ENCODE results near the gene GNA12.
"Not testable (repeated sequence)": the region's sequence is repeated elsewhere in the genome, so short reads cannot be mapped to it uniquely, and the experiment has no call there.

Gene GNA12

GRCh38 chr7:2687881-2688318 lies 156.2 kb downstream of the GNA12 start, which contains the start of gene AMZ1:
Gene AMZ1, plus strand, starts transcription at chr7:2688202. Its CDS starts 12,250 bp downstream, at chr7:2700452.
- no peak for DNase-seq

- DNase-seq: no peak
Measured at GRCh38 chr7:2687338-2687869, 156.7 kb downstream of the GNA12 start.

DNA sequence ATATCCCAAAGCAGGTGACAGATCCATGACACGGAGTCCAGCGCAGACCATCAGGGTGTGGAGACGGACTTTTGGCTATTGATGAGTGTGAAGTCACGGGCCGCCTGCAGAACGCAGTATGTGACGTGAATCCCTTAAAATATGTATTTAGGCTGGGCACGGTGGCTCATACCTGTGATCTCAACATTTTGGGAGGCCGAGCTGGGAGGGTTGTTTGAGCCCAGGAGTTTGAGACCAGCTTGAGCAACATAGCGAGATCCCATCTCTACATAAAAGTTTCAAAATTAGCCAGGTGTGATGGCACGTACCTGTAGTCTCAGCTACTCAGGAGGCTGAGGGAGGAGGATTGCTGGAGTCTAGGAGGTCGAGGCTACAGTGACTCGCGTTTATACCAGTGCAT lies 158.0 kb downstream of the GNA12 start:
- DNase-seq: no peak

DNA sequence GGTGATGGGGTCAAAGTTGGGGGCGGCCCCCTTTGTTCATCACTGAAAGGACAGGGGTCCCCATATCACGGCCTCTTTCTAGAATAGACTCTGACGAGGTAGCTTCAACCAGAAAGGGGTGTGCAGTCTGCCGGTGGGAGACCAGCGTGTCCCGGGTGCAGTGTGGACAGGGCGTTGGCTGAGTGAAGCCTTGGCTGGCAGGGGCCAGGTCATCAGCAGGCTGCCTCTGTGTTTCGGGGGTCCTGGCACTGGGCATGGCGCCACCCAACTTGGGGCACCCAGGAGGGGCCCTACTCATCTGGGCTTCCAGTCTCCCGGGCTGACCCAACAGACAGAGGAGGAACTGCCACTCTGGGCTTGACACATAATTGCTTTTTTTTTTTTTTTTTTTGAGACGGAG lies 159.6 kb downstream of the GNA12 start:
- DNase-seq: no peak

- no peak for DNase-seq
Measured at GRCh38 chr7:2681929-2682799, 161.9 kb downstream of the GNA12 start.

- peak; percentile 40 to 44 for DNase-seq
Measured at GRCh38 chr7:2680792-2681490, 163.2 kb downstream of the GNA12 start.

DNA sequence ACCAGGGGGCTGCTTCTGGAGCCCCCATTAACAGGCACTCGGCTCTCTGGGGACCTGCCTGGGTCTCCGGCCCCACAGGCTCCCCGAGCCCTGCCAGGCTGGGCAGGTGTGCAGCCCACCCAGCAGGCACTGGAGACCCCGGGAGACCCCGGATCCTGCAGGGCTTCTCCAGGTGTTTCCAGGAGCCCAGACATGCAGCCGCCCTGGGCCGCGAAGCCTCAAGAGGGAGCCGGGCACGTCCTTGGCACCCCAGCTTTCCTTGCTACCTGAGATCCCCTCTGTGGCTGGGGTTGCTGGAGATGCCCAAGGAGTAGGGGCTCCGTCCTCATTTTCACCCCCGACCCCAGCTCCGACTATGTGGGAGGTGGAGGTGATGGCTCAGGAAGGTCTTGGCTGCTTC lies 163.9 kb downstream of the GNA12 start:
- no peak for DNase-seq

GRCh38 chr7:2679135-2680127 lies 164.7 kb downstream of the GNA12 start:
- not testable (repeated sequence) for DNase-seq

DNA sequence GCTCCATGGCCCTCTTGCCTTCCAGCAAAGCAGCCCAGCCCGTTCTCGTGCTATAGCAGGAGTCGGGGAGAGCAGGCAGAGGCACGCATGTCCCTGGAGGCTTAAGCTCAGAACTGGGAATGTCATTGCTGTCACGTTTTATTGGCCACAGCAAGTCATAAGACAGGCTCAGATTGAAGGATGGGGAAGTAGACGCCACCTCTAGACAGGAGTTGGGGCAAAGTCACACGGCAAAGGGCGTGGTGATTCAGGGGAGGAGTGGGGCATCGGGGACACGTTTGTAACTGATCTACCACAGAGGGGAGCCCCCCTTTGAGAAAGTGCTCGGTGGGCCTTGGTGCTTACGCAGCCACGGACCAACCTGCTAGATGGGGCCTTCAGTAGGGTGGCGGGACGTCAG lies 165.7 kb downstream of the GNA12 start:
- not testable (repeated sequence) for DNase-seq

Data from activated CD4-positive, alpha-beta T cell treated with anti-CD3 and anti-CD28 coated beads, Interleukin-2, amount 50 U/mL, for 4 hours (primary cell).